Ectodermal cell (in vitro differentiated cells): ENCODE results near the gene SPATC1L.

Experiments used
- H3K27ac ChIP-seq: 2 replicates; pipeline ENCODE4 v1.7.0; 2013; ENCODE audit warnings: mild to moderate bottlenecking, low read depth, low read length; ENCODE audit not compliant: insufficient read depth, poor library complexity, severe bottlenecking
- H3K27me3 ChIP-seq: 2 replicates; pipeline ENCODE4 v1.7.0; 2013; ENCODE audit warnings: mild to moderate bottlenecking, low read length; ENCODE audit not compliant: insufficient read depth, control insufficient read depth, poor library complexity, severe bottlenecking
- H3K36me3 ChIP-seq: one replicate; pipeline ENCODE4 v1.7.0; 2013; ENCODE audit warnings: low read length; ENCODE audit not compliant: control insufficient read depth, insufficient read depth
- H3K4me1 ChIP-seq: one replicate; pipeline ENCODE4 v1.7.0; 2013; ENCODE audit warnings: low read length; ENCODE audit not compliant: control insufficient read depth, insufficient read depth
- H3K4me3 ChIP-seq: 2 replicates; pipeline ENCODE4 v1.7.0; 2013; ENCODE audit warnings: low read depth, low read length, control low read depth; ENCODE audit not compliant: insufficient read depth
- H3K9me3 ChIP-seq: 2 replicates; pipeline ENCODE4 v1.7.0; 2013; ENCODE audit warnings: mild to moderate bottlenecking, low read length, moderate library complexity; ENCODE audit not compliant: control insufficient read depth
- WGBS, 2 experiments: methylation state at CpG; one replicate each; pipeline ENCODE4 v1.1.7; 2013; ENCODE audit warnings: missing lambda C conversion rate in 2 of 2; 5-methylcytosine and 5-hydroxymethylcytosine counted together

Gene SPATC1L

GRCh38 chr21:46120301-46121285 lies 63.7 kb downstream of the SPATC1L start:
- Histone ChIP-seq H3K9me3 (no peaks in the 10 kb centered on the region), H3K4me3 (no peak overlapping the region), H3K27me3 (no peaks in the 10 kb centered on the region), H3K27ac (no peak overlapping the region), H3K36me3 (no peaks in the 10 kb centered on the region), H3K4me1 (no peaks in the 10 kb centered on the region)
- WGBS, 2 experiments = 94 to 96% methylated on average over 26 of the region's 26 CpGs

GRCh38 chr21:46119637-46120271 lies 64.5 kb downstream of the SPATC1L start:
- Histone ChIP-seq H3K27ac (no peak overlapping the region), H3K4me3 (no peak overlapping the region), H3K36me3 (no peaks in the 10 kb centered on the region), H3K9me3 (no peaks in the 10 kb centered on the region), H3K27me3 (no peaks in the 10 kb centered on the region), H3K4me1 (no peaks in the 10 kb centered on the region)
- 91 to 92% methylated on average over 14 of the region's 14 CpGs for WGBS, 2 experiments

- WGBS, 2 experiments = 92 to 94% methylated on average over 12 of the region's 12 CpGs
- no peaks in the 10 kb centered on the region for H3K27me3 ChIP-seq
- H3K9me3 ChIP-seq = no peaks in the 10 kb centered on the region
- H3K4me1 ChIP-seq = no peaks in the 10 kb centered on the region
- no peaks in the 10 kb centered on the region for H3K36me3 ChIP-seq
- H3K4me3 ChIP-seq = no peak overlapping the region
- no peak overlapping the region for H3K27ac ChIP-seq
Observed at GRCh38 chr21:46119144-46119636, 65.1 kb downstream of the SPATC1L start.

- no peaks in the 10 kb centered on the region for H3K4me1 ChIP-seq
- H3K27me3 ChIP-seq = no peaks in the 10 kb centered on the region
- no peak overlapping the region for H3K27ac ChIP-seq
- H3K9me3 ChIP-seq = no peaks in the 10 kb centered on the region
- WGBS, 2 experiments = 94 to 95% methylated on average over 27 of the region's 27 CpGs
- no peak overlapping the region for H3K4me3 ChIP-seq
- H3K36me3 ChIP-seq = no peaks in the 10 kb centered on the region
Observed at GRCh38 chr21:46118316-46119143, 65.7 kb downstream of the SPATC1L start.

DNA sequence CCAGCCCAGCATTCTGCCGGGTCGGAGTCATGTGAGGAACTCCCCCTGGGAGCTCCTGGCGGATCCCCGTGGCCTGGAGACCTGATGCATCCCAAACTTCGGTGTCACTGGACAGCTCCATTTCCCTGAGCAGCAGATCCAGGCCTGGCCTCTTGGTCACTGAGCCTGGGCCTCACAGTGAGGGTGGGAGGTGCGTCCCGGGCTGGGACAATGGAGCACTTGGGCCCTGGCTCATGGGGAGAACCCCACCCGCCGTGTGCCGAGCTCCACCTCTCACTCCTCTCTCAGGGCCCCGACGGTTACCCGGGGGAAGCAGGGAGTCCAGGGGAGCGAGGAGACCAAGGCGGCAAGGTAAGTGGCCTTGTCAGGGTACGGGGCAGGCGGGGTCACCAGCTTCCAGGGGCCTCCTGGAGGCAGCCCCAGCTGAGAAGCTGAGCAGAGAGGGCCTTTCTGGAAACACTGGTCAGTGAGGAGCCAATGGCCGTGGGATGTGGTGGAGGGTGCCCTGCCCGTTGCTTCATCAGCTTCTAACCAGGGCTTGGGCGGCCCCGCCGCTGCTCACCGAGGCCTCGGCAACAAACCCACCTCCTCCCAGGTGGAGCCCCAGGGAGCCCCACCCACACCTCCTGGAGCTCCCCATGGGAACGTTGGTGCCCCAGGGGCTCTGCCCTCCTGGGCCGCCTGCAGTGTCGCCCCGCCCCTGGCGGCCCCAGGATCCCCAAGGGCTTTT lies 66.5 kb downstream of the SPATC1L start:
- H3K4me1 ChIP-seq = no peaks in the 10 kb centered on the region
- no peaks in the 10 kb centered on the region for H3K27me3 ChIP-seq
- no peaks in the 10 kb centered on the region for H3K9me3 ChIP-seq
- no peaks in the 10 kb centered on the region for H3K36me3 ChIP-seq
- no peak overlapping the region for H3K4me3 ChIP-seq
- H3K27ac ChIP-seq = no peak overlapping the region
- 90 to 94% methylated on average over 29 of the region's 29 CpGs for WGBS, 2 experiments

DNA sequence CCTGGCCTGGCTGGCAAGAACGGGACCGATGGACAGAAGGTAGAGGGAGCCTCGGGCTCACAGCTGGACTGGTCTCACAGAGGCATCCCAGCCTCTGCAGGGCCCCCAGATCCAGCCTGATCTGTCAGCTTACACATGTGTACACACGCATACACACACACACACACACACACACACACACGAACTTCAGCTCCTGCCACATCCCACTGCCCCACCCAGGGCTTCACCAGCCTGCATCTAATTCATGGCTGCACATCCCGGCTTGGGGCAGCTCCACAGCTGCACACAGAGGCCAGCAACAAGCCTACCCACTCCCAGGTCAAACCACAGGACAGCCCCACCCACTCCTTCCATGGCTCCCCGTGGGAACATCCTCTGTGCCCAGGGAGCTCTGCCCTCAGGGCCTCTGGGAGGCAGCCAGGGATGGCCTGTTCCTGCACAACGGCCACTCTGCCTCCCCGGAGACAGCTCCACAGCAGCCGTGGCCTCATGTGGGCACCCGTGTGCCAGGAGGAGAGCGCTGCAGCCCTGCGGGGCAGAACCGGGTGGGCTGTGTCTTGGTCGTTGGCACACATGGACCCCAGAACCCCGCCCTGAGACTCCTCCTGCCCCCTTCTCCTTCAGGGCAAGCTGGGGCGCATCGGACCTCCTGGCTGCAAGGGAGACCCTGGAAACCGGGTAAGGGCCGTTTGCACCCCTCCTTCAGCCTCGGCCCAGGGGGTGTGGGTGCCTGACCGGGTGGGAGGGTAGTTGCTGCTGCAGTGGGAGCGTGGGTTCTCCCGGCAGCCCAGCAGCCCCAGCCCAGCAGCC lies 67.3 kb downstream of the SPATC1L start:
- Histone ChIP-seq H3K4me1 (no peaks in the 10 kb centered on the region), H3K27me3 (no peaks in the 10 kb centered on the region), H3K4me3 (no peak overlapping the region), H3K27ac (no peak overlapping the region), H3K36me3 (no peaks in the 10 kb centered on the region), H3K9me3 (no peaks in the 10 kb centered on the region)
- 93 to 94% methylated on average over 24 of the region's 24 CpGs for WGBS, 2 experiments

- Histone ChIP-seq H3K4me1 (no peaks in the 10 kb centered on the region), H3K27me3 (no peaks in the 10 kb centered on the region), H3K9me3 (no peaks in the 10 kb centered on the region), H3K27ac (no peak overlapping the region), H3K4me3 (no peak overlapping the region), H3K36me3 (no peaks in the 10 kb centered on the region)
- WGBS, 2 experiments = 92 to 93% methylated on average over 20 of the region's 20 CpGs
Observed at GRCh38 chr21:46116189-46116775, 68.0 kb downstream of the SPATC1L start.

- H3K36me3 ChIP-seq = no peaks in the 10 kb centered on the region
- 92 to 96% methylated on average over 17 of the region's 17 CpGs for WGBS, 2 experiments
- no peaks in the 10 kb centered on the region for H3K27me3 ChIP-seq
- no peaks in the 10 kb centered on the region for H3K4me1 ChIP-seq
- H3K4me3 ChIP-seq = no peak overlapping the region
- no peak overlapping the region for H3K27ac ChIP-seq
- H3K9me3 ChIP-seq = no peaks in the 10 kb centered on the region
Observed at GRCh38 chr21:46115441-46116188, 68.6 kb downstream of the SPATC1L start.
